Medulla oblongata (tissue), 1 donor: ENCODE results near the gene NUDT19.
"Not testable (repeated sequence)": the region's sequence is repeated elsewhere in the genome, so short reads cannot be mapped to it uniquely, and the experiment has no call there.

ENCODE experiments used
- DNase-seq: peaks from one replicate; pipeline ENCODE4 v3.0.0-alpha.2; 2015; ENCODE audit errors: extremely low spot score

NUDT19 gene

GRCh38 chr19:32691291-32691951 is at the start of gene NUDT19:
NUDT19 (plus strand) TSS chr19:32691821; CDS start chr19:32691961, 140 bp downstream.
- DNase-seq: peak; percentile 85

GRCh38 chr19:32642771-32643170 is 48.9 kb upstream of the NUDT19 start:
- no peak for DNase-seq

GRCh38 chr19:32646556-32646955 is 45.1 kb upstream of the NUDT19 start:
- DNase-seq: no peak

DNA sequence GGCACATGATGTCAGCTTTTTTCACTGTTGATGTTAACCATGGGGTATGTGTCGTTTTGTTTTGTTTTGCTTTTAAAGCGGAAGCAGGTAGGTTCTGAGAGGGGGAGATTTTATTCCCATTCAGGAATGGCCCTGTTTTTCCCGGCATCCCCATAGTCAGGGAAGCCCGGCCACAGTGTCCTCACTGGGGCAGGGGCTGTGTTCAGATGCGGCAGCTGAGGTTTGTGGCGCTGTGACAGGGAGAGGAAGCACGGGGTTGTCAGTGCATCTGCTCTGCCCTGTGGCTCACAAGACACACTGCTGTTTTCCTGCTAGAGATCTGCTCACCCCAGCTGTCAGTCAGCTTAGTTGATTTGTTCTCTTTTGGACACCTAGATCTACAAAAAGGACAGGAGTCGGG is 44.3 kb upstream of the NUDT19 start:
- DNase-seq: no peak

GRCh38 chr19:32649751-32650150 is 41.9 kb upstream of the NUDT19 start:
- DNase-seq: no peak

GRCh38 chr19:32650671-32651070 is 41.0 kb upstream of the NUDT19 start:
- no peak for DNase-seq

DNA sequence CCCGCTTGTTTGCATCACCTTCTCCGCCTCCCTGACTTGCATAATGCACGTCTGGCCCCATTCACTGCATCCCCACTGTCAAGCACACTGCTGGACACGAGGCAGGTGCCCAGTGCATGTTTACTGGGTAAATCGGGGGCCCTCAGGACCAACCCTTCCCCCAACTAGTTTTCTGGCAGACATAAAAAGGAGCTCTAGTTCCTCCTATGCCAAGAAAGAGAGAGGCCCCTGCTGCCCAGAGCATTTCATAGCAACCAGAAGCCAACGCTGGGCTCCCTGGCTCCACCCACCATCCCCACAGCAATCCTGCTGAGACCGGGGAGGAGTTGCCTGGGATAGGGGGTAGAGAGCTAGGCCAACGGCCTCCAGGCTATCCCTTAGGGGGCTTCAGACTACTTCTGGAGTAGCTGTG is 39.9 kb upstream of the NUDT19 start:
- DNase-seq: peak; percentile 72

GRCh38 chr19:32652331-32652730 is 39.3 kb upstream of the NUDT19 start:
- not testable (repeated sequence) for DNase-seq

- peak; percentile 42 for DNase-seq
Observed at GRCh38 chr19:32652894-32653598, 38.6 kb upstream of the NUDT19 start.

DNA sequence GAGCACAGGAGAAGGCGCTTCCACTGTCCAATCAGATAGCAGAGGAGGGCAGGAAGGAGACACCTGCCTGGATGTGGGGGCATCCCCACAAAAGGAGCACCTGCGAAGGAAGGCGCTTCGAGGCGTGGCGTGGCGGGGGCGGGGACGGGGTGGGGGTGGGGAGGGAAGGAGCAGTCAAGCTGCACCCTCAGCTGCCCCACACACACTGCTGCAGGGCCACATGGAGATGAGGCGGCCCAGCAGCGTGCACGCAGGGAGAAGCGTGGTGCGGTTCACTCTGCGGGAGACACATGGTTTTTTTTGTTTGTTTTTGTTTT is 38.1 kb upstream of the NUDT19 start:
- DNase-seq: no peak

DNA sequence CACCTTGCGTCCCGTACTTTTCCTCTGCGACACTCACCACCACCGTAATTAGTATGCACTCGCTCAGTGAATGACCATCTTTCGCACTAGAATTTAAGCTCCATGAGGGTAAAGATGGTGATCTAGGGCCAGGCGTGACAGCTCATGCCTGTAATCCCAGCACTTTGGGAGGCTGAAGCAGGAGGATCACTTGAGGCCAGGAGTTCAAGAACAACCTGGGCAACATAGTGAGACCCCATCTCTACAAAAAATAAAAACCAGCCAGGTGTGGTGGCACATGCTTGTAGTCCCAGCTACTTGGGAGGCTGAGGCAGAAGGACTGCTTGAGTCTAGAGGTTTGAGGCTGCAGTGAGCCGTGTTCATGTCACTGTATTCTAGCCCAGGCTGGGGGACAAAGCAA is 35.2 kb upstream of the NUDT19 start:
- DNase-seq: not testable (repeated sequence)

- DNase-seq: no peak
Observed at GRCh38 chr19:32658075-32658474, 33.5 kb upstream of the NUDT19 start.

GRCh38 chr19:32658527-32658926 is 33.1 kb upstream of the NUDT19 start:
- no peak for DNase-seq

GRCh38 chr19:32661318-32661717 is 30.3 kb upstream of the NUDT19 start:
- DNase-seq: no peak

DNA sequence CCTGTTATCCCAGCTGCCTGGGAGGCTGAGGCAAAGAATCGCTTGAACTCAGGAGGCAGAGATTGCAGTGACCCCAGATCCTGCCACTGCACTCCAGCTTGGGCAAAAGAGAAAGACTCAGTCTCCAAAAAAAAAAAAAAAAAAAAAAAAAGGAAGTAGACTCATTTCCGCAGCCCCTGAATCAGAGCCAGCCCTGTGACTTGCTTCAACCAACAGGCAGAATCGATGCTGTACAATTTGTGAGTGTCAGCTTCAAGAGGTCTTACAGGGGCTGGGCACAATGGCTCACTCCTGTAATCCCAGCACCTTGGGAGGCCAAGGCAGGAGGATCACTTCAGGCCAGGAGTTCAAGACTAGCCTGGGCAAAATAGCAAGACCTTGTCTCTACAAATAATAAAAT is 29.4 kb upstream of the NUDT19 start:
- no peak for DNase-seq

- no peak for DNase-seq
Observed at GRCh38 chr19:32666084-32666483, 25.5 kb upstream of the NUDT19 start.

DNA sequence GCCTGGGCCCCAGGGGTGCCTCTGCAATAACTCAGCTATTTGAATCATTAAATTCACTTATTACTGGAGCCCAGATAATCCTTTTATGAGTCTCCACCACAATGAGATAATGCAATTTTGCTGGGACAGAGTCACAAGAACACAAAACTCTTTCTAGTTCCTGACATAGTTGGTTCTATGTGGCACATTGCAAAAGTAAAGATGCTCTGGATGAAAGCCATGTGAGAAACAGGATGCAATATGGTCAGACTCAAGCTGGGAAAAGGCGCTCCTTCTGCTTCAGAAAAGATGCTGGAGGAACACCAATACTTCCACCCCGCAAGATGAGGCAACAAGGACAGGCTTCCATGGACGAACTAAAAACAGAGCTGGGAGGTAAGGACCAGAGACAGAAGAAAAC is 22.3 kb upstream of the NUDT19 start:
- DNase-seq: no peak

GRCh38 chr19:32671883-32672593 is 19.6 kb upstream of the NUDT19 start:
- DNase-seq: no peak

DNA sequence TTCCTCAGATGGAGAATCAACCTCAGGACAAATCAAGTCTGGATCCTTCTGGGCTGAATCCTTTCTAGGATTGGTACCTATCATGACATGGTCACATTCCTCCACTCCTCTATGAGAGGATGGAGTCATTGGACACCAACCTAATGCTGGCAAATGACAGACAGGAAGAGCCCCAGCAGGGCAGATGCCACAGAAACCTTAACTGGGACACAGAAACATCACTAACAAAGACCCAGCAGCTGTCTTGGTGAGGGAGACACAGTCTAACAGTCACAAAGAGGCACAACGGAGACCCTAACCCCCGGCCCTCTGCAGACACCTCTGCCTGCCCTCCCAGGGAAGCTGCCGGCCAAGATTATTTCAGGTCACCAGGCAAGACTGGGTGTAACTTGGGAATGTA is 18.8 kb upstream of the NUDT19 start:
- no peak for DNase-seq

DNA sequence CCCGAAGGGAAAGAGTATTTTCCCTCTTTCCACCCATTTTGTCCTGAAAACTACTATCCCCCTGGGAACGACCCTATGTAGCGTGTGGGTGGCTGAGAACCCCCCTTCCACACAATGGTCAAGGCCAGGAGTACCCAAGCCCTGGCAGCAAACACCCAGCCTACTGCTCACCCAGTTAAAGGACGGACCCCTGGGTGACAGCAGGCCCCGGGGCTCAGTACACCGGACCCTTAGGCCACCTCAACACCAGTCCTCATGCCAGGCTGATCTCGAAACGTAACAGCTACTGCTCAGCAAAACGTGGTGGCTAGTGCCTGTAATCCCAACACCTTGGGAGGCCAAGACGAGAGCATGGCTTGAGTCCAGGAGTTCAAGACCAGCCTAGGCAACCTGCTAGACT is 18.0 kb upstream of the NUDT19 start:
- DNase-seq: no peak

DNA sequence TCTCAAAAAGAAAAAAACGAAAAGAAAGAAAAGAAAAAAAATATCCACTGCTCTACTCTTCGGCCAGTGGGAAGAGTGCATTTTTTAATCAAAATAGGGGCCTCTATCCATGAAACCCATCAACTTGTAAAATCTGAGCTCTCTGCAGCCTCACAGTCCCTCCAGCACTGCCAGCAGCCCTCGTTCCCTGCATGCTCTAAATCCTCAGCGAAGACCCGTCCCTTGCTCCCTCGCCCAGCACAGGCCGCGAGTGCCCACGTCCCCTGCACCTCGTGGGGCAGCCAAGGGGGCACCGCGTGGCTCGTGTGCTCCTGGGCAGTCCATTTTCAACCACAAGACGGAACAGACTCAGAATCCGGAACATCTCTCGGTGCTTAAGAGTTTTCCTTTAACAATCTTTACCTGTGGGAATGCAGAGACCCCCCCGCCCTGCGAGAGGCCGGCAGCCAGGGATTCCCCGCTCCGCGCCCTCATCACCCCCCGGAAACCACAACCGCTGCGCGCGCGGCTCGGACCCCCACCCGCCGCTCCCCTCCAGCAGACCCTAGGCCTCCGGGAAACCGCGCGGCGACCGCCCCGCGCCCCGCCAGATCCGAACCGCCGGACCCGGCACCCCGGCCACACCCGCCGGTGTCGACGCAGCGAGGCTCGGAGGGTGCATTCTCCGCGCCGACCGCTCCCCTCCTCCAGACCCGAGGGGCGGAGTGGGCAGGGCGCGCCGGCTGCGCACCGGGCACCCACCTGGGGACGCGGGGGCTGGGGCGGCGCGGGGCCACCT is 17.3 kb upstream of the NUDT19 start:
- no peak for DNase-seq
